Natural killer cell (primary cell): ENCODE results near the gene MYLK4. TPM values are rescaled to one million over a fixed set of nuclear protein-coding genes. Genes with fewer than 3 reads are reported as not detected.

Experiments
- ATAC-seq, 3 donors: fragments of 150-1000 bp in 2 of 3; fragments of 200-7000 bp in 1 of 3; cut with Tn5 transposase; 1 replicate in 1 of 3; 2 replicates in 2 of 3; pipeline ENCODE4 v1.10.0; 2021; ENCODE audit warnings: mild to moderate bottlenecking in 2 of 3, moderate library complexity in 2 of 3
- DNase-seq, 2 donors: peaks; one replicate each; pipeline versions ENCODE4 v3.0.0 to v3.0.0-alpha.2; 2013 to 2021; ENCODE audit warnings: mixed read lengths in 1 of 2
- H3K27ac ChIP-seq: one replicate; pipeline ENCODE4 v1.5.1; 2013; ENCODE audit warnings: mild to moderate bottlenecking, low read length
- H3K27me3 ChIP-seq: one replicate; pipeline ENCODE4 v1.6.1; 2013; ENCODE audit warnings: low read length; ENCODE audit not compliant: control insufficient read depth, insufficient read depth
- H3K36me3 ChIP-seq: one replicate; pipeline ENCODE4 v1.6.1; 2013; ENCODE audit warnings: low read length; ENCODE audit not compliant: control insufficient read depth, insufficient read depth
- H3K4me1 ChIP-seq: one replicate; pipeline ENCODE4 v1.6.1; 2013; ENCODE audit warnings: low read length; ENCODE audit not compliant: control insufficient read depth, insufficient read depth
- H3K4me3 ChIP-seq: one replicate; pipeline ENCODE4 v1.5.1; 2013; ENCODE audit warnings: low read length
- H3K9me3 ChIP-seq: one replicate; pipeline ENCODE4 v1.6.1; 2013; ENCODE audit warnings: low read length; ENCODE audit not compliant: control insufficient read depth, insufficient read depth
- H3K27ac Mint-ChIP-seq, 2 donors: one replicate each; pipeline ENCODE4 v1.8.0; 2022; ENCODE audit warnings: mild to moderate bottlenecking in 2 of 2, mixed read lengths in 2 of 2, moderate library complexity in 1 of 2
- H3K27me3 Mint-ChIP-seq, 2 donors: one replicate each; pipeline ENCODE4 v1.8.0; 2022; ENCODE audit warnings: low read depth in 2 of 2, mixed read lengths in 2 of 2
- H3K36me3 Mint-ChIP-seq: one replicate; pipeline ENCODE4 v1.8.0; 2022; ENCODE audit warnings: mixed read lengths
- H3K4me1 Mint-ChIP-seq, 2 donors: one replicate each; pipeline ENCODE4 v1.8.0; 2022; ENCODE audit warnings: mixed read lengths in 2 of 2
- H3K4me3 Mint-ChIP-seq: one replicate; pipeline ENCODE4 v1.8.0; 2022; ENCODE audit warnings: mild to moderate bottlenecking, moderate library complexity, mixed read lengths
- H3K9me3 Mint-ChIP-seq, 2 donors: one replicate each; pipeline ENCODE4 v1.8.0; 2022; ENCODE audit warnings: mixed read lengths in 2 of 2
- WGBS: methylation state at CpG from one replicate; pipeline ENCODE4 v1.1.7; 2013; ENCODE audit warnings: missing lambda C conversion rate; ENCODE audit not compliant: insufficient coverage; 5-methylcytosine and 5-hydroxymethylcytosine counted together
- intact Hi-C: fragments of 100-400 bp; cut with micrococcal nuclease; formaldehyde crosslinking; loops from one replicate; pipeline ENCODE4 v1.14.2; 2022
- total RNA-seq, 4 donors: library from RNA; stranded (reverse); fragments of 120-200 nt in 1 of 4; gene quantifications; one replicate each; pipeline versions ENCODE4 v1.2.3 to v1.2.4, GENCODE V29; 2013 to 2022
- TF ChIP-seq, protein P1 (sequence below): fragments of 200-600 bp; IDR thresholded peaks from one replicate; pipeline ENCODE4 v1.8.0; 2022; ENCODE audit warnings: antibody characterized with exemption

Gene MYLK4
- total RNA-seq, 3 donors from 2014 or later (not counting 1 experiment from before 2014, with no cell fraction given), result 0.45 to 1.1 (median 0.88) TPM

DNA sequence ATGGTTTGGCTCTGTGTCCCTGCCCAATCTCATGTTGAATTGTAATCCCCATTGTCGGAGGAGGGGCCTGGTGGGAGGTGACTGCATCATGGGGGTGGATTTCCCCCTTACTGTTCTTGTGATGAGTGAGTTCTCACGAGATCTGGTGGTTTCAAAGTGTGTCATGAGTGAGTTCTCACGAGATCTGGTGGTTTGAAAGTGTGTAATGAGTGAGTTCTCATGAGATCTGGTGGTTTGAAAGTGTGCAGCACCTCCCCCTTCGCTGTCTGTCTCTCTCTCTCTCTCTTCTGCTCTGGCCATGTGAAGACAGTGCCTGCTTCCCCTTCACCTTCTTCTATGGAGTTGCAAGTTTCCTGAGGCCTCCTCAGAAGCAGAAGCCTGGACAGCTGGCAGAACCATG, 87.6 kb downstream of the MYLK4 start:
- WGBS, result 52% methylated on average over 4 of the region's 4 CpGs
- H3K36me3 Mint-ChIP-seq, result no peaks in the 10 kb centered on the region
- H3K27ac Mint-ChIP-seq, result no peak overlapping the region
- no peak overlapping the region for H3K4me3 Mint-ChIP-seq
- peak in 1 of 2 donors; percentile 6 for DNase-seq
- H3K27me3 ChIP-seq, result no peaks in the 10 kb centered on the region
- no peaks in the 10 kb centered on the region for H3K9me3 Mint-ChIP-seq
- H3K4me1 Mint-ChIP-seq, result peaks cover 0 to 6% of the 10 kb centered on the region in 2 donors
- peaks cover 6 to 8% of the 10 kb centered on the region in 2 donors for H3K27me3 Mint-ChIP-seq
- H3K27ac ChIP-seq, result no peak overlapping the region
- no peak overlapping the region for H3K4me3 ChIP-seq
- H3K4me1 ChIP-seq, result no peaks in the 10 kb centered on the region
- ATAC-seq, result no peak
- H3K36me3 ChIP-seq, result no peaks in the 10 kb centered on the region
- intact Hi-C loops, result no loop called here
- no peaks in the 10 kb centered on the region for H3K9me3 ChIP-seq
- TF ChIP-seq, protein P1, sequence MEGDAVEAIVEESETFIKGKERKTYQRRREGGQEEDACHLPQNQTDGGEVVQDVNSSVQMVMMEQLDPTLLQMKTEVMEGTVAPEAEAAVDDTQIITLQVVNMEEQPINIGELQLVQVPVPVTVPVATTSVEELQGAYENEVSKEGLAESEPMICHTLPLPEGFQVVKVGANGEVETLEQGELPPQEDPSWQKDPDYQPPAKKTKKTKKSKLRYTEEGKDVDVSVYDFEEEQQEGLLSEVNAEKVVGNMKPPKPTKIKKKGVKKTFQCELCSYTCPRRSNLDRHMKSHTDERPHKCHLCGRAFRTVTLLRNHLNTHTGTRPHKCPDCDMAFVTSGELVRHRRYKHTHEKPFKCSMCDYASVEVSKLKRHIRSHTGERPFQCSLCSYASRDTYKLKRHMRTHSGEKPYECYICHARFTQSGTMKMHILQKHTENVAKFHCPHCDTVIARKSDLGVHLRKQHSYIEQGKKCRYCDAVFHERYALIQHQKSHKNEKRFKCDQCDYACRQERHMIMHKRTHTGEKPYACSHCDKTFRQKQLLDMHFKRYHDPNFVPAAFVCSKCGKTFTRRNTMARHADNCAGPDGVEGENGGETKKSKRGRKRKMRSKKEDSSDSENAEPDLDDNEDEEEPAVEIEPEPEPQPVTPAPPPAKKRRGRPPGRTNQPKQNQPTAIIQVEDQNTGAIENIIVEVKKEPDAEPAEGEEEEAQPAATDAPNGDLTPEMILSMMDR, result no peak

- no peak for ATAC-seq
- WGBS, result 86% methylated on average over 3 of the region's 3 CpGs
These were observed 89.1 kb downstream of the MYLK4 start for GRCh38 chr6:2661651-2662050.

DNA sequence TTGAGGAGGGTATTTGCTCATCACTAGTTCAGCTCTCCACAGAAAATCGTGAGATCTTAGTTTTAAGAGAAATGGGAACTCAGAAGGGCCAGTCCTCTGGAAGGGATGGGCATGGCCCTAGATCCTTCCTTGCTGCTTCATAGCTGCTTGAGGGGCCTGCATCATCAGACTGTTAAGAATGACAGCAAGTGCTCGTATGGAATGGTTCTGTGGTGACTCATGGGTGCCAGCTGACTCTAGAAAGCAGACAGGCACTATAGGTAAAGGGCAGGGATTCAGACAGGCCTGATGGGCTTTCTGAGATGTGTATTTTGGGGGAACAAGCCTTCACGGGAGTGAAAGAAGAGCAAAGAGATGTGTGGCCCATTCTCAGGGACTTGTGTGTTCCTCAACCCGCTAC, 90.8 kb downstream of the MYLK4 start:
- no peaks in the 10 kb centered on the region for H3K36me3 ChIP-seq
- H3K36me3 Mint-ChIP-seq, result no peaks in the 10 kb centered on the region
- WGBS, result 81% methylated on average over 4 of the region's 4 CpGs
- no peak overlapping the region for H3K4me3 Mint-ChIP-seq
- ATAC-seq (no peak), DNase-seq (no peak)
- H3K4me1 Mint-ChIP-seq, result peaks cover 0 to 6% of the 10 kb centered on the region in 2 donors
- no peaks in the 10 kb centered on the region for H3K4me1 ChIP-seq
- TF ChIP-seq, protein P1, result no peak
- peaks cover 6 to 7% of the 10 kb centered on the region in 2 donors for H3K27me3 Mint-ChIP-seq
- H3K27me3 ChIP-seq, result no peaks in the 10 kb centered on the region
- no peak overlapping the region for H3K27ac ChIP-seq
- intact Hi-C loops, result no loop called here
- H3K9me3 Mint-ChIP-seq, result no peaks in the 10 kb centered on the region
- H3K27ac Mint-ChIP-seq, result no peak overlapping the region
- H3K4me3 ChIP-seq, result no peak overlapping the region
- H3K9me3 ChIP-seq, result no peaks in the 10 kb centered on the region

More at GRCh38 chr6:2661651-2662050, 89.1 kb downstream of the MYLK4 start:
- Histone ChIP-seq H3K27ac (no peak overlapping the region), H3K36me3 (no peaks in the 10 kb centered on the region), H3K27me3 (no peaks in the 10 kb centered on the region), H3K4me3 (no peak overlapping the region), H3K4me1 (no peaks in the 10 kb centered on the region), H3K9me3 (no peaks in the 10 kb centered on the region)
- no peak for DNase-seq
- TF ChIP-seq, protein P1, result no peak
- no peaks in the 10 kb centered on the region for H3K9me3 Mint-ChIP-seq
- intact Hi-C loops, result no loop called here
- peaks cover 6 to 11% of the 10 kb centered on the region in 2 donors for H3K27me3 Mint-ChIP-seq
- no peak overlapping the region for H3K27ac Mint-ChIP-seq
- peaks cover 0 to 6% of the 10 kb centered on the region in 2 donors for H3K4me1 Mint-ChIP-seq
- H3K36me3 Mint-ChIP-seq, result no peaks in the 10 kb centered on the region
- H3K4me3 Mint-ChIP-seq, result no peak overlapping the region

GRCh38 chr6:2659381-2659780, 91.3 kb downstream of the MYLK4 start:
- Histone ChIP-seq H3K4me3 (no peak overlapping the region), H3K27me3 (no peaks in the 10 kb centered on the region), H3K4me1 (no peaks in the 10 kb centered on the region), H3K9me3 (no peaks in the 10 kb centered on the region), H3K27ac (no peak overlapping the region), H3K36me3 (no peaks in the 10 kb centered on the region)
- ATAC-seq (no peak), DNase-seq (no peak)
- TF ChIP-seq, protein P1, result no peak
- Mint-ChIP-seq H3K4me1 (peaks cover 0 to 6% of the 10 kb centered on the region in 2 donors), H3K27ac (no peak overlapping the region), H3K4me3 (no peak overlapping the region), H3K27me3 (peaks cover 6 to 7% of the 10 kb centered on the region in 2 donors), H3K9me3 (no peaks in the 10 kb centered on the region), H3K36me3 (no peaks in the 10 kb centered on the region)
- WGBS, result 95% methylated on average over 5 of the region's 5 CpGs
- intact Hi-C loops, result no loop called here
